ENCODE data around the gene PCIF1.
"Not testable (repeated sequence)": the region's sequence is repeated elsewhere in the genome, so short reads cannot be mapped to it uniquely, and the experiment has no call there.

PCIF1 gene

GRCh38 chr20:45934586-45935415, at the start of gene PCIF1:
Gene PCIF1 (plus strand): TSS chr20:45934683. CDS start chr20:45939000, 4,317 bp downstream.
- DNase-seq = peak; percentile 97

DNA sequence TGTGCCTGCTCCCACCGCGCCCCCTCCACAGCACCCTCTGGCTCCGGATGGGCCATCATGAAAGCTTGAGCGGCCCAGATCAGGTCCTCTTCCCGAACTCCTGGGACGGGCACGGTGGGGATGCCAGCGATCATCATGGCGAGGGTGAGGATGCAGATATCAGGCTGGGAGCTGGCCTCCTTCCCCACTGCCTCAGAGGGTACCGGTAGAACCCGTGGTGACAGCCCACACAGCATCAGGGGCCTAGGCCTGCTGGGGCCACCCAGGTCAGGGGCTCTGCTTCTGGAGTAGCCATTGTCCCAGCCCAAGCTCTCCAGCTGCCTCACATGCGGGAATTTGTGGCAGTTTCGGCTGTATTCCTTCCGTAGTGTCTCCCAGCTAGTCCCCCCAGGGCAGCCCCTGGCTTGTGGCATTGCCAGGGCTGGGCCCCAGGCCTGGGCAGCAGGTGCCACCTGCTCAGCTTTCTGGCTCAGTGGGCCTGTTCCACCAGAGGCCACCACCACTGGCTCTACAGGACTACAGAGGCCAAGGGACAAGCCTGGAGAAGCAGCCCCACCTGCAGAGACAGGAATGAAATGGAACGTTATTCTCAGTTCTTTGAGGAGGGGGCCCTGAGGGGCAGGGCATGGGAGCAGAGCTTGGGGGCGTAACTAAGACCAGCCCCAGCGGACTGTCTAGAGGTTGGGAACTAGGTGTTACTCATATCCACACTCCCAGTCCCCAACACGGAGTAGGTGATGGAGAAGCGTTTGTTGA, 47.7 kb upstream of the PCIF1 start:
- DNase-seq = no peak

DNA sequence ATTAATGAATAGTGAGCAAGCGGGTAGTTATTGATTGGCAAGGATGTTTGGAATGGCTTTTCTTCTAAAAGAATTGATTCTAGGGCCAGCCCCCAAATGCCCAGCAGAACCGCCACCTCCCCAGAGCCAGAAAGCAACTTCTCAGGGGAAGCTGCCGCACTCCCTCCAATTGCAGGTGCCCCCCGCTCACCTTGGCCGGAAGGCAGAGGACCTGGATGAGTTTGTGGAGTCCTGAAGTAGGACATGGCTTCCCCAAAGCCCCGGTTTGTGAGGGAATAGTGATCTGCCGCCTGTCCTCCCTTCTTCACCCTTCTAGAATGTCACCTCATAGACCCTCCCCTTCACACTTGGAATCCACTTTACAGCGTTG, 47.2 kb upstream of the PCIF1 start, which contains the start of gene SPATA25:
TSS of gene SPATA25 (minus strand) at position 277 of the 370 bp plus-strand sequence. CDS start at position 245, 32 bp downstream.
- no peak for DNase-seq

GRCh38 chr20:45888681-45889080, 45.8 kb upstream of the PCIF1 start:
- DNase-seq = no peak

GRCh38 chr20:45890077-45890984, 44.2 kb upstream of the PCIF1 start:
- peak; percentile 45 for DNase-seq

DNA sequence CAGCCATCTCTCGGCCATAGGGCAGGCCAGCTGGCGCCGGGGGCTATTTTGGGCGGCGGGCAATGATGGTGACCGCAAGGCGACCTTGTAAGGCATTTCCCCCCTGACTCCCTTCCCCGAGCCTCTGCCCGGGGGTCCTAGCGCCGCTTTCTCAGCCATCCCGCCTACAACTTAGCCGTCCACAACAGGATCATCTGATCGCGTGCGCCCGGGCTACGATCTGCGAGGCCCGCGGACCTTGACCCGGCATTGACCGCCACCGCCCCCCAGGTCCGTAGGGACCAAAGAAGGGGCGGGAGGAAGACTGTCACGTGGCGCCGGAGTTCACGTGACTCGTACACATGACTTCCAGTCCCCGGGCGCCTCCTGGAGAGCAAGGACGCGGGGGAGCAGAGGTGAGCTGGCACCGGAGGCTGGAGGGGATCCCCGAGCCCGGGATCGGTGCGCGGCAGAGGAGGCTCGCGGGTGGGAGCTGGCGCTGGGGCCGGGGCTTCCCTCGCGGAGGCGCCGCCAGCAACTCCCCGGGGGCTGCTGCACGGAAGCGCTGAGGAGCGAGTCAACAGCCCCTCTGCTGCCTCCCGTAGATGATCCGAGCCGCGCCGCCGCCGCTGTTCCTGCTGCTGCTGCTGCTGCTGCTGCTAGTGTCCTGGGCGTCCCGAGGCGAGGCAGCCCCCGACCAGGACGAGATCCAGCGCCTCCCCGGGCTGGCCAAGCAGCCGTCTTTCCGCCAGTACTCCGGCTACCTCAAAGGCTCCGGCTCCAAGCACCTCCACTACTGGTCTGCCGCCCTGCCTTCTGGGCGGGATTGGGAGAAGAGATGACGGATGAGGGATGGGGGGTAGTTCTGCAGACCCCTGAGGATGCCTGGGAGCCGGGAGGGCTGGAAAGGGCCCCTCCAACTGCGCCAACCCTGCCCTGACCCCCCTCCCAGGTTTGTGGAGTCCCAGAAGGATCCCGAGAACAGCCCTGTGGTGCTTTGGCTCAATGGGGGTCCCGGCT, 43.2 kb upstream of the PCIF1 start, which contains the start of the genes CTSA and NEURL2:
TSS of gene CTSA (plus strand) at position 351 of the 999 bp plus-strand sequence. CDS start at position 585, 234 bp downstream.
TSS of gene NEURL2 (minus strand) at position 224 of the 999 bp plus-strand sequence. CDS start at position 7, 217 bp downstream.
- DNase-seq = peak; percentile 90

GRCh38 chr20:45892049-45892825, 42.2 kb upstream of the PCIF1 start:
- no peak for DNase-seq

GRCh38 chr20:45892828-45893500, 41.5 kb upstream of the PCIF1 start:
- peak; percentile 33 for DNase-seq

- DNase-seq = no peak
Observed at GRCh38 chr20:45893831-45894230, 40.7 kb upstream of the PCIF1 start.

DNA sequence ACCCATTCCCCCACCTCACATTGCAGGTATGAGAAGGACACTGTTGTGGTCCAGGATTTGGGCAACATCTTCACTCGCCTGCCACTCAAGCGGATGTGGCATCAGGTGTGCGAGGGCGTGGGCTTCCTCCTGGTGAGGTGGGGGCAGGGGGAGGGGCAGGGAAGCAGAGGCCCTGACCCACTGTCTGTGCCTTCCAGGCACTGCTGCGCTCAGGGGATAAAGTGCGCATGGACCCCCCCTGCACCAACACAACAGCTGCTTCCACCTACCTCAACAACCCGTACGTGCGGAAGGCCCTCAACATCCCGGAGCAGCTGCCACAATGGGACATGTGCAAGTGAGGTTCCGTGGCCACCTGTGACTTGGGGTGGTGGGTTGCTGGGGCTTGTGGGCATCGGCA, 39.7 kb upstream of the PCIF1 start:
- DNase-seq = no peak

DNA sequence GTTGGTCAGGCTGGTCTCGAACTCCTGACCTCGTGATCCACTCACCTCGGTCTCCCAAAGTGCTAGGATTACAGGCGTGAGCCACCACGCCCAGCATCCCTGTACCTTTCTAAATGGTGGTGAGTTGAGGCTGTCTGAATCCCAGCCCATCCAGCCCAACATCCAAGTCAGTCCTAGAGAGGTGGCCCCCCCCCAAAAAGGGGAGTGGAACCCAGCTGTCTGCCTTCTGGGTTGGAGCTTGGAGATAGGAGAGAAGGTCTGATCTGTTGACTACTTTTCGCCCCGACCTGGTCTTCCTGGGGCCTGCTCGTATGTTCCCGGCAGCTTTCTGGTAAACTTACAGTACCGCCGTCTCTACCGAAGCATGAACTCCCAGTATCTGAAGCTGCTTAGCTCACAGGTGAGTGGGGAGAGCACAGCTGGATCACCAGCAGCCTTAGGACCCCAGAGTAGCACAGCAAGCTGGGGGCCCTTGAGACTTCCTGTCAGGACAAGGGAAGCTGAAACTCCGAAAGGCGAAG, 37.8 kb upstream of the PCIF1 start:
- DNase-seq = no peak

GRCh38 chr20:45897289-45897688, 37.2 kb upstream of the PCIF1 start:
- no peak for DNase-seq

GRCh38 chr20:45897692-45898091, 36.8 kb upstream of the PCIF1 start:
- no peak for DNase-seq

- DNase-seq = no peak
Observed at GRCh38 chr20:45898285-45898684, 36.2 kb upstream of the PCIF1 start.

DNA sequence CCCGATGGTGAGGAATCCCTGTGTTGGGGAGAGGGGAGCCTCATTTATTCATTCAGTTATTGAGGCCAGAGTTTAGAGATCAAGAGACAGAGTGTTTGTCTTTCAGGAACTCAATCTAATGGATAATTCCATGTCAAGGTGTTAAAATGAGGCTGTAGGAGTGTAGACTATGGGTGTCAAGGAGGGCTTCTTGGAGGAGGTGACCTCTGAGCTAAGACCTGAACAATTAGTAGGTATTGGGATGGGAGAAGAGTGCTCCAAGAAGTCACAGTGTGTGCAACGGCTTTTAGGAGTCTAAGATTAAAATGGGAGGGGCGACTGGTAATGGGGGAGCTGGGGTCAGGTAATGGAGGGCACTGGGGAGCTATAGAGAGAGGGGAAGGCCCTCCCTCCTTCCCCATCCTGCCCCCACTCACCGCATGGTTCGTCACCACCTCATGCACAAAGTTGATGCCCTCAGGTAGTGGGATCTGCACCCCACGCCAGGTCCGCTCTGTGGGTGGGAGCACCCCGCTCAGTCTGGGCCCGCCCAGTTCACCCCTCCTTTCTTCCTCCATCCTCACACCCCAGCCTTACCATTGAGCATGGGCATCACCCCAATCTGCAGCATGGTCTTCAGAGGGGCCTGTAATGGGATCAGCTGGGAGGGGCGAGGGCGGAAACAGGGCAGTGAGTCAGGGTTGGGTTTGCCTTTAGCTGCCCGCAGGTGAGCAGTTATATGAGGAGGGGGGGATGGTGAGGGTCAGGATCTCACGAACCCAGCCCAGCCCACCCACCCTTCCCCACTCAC, 35.2 kb upstream of the PCIF1 start:
- no peak for DNase-seq

GRCh38 chr20:45901332-45901731, 33.2 kb upstream of the PCIF1 start:
- not testable (repeated sequence) for DNase-seq

GRCh38 chr20:45902199-45902701, 32.2 kb upstream of the PCIF1 start:
- DNase-seq = no peak
